ENCODE data around the gene GNG14. TPM values are rescaled to one million over a fixed set of nuclear protein-coding genes. Genes with fewer than 3 reads are reported as not detected.

The GNG14 gene
- total and polyA plus RNA-seq, 2 experiments from 2014 or later, result not detected

GRCh38 chr19:12669270-12670158 is 18.3 kb upstream of the GNG14 start:
- Histone ChIP-seq H4K20me1 (ENCODE audit: insufficient read depth, poor library complexity, severe bottlenecking) (no peaks in the 10 kb centered on the region), H3K79me2 (peaks cover 48% of the 10 kb centered on the region), H3K36me3 (replicated peaks; ENCODE audit: insufficient read depth, low read depth) (no peaks in the 10 kb centered on the region), H3K9me3 (ENCODE audit: low read depth) (no peaks in the 10 kb centered on the region), H3K4me1 (ENCODE audit: insufficient read depth) (peaks cover 14% of the 10 kb centered on the region), H3K4me2 (peak overlapping the region; percentile 98), H3K27me3 (no peaks in the 10 kb centered on the region), H3K27ac (peak overlapping the region; percentile 99), H3K9me2 (replicated peaks; ENCODE audit: insufficient read depth) (no peaks in the 10 kb centered on the region), H3K4me3 (peak overlapping the region; percentile 75), H2AFZ (peak overlapping the region; percentile 99)
- 3% methylated on average over 64 of the region's 64 CpGs for WGBS (ENCODE audit: low lambda C conversion rate, missing lambda C conversion rate)
- TF ChIP-seq CTCF (IDR thresholded peaks at IDR 0.05; ENCODE audit: poor library complexity) (no peak), EZH2 (IDR thresholded peaks at IDR 0.05; ENCODE audit: borderline replicate concordance) (no peak), EZH2phosphoT487 (IDR thresholded peaks at IDR 0.05; ENCODE audit: low read depth, severe bottlenecking, unreplicated experiment) (no peak)
- peak; percentile 87 for DNase-seq (ENCODE audit: low spot score)

- Histone ChIP-seq H3K36me3 (replicated peaks; ENCODE audit: insufficient read depth, low read depth) (no peaks in the 10 kb centered on the region), H2AFZ (no peak overlapping the region)
- 61% methylated on average over 25 of the region's 26 CpGs for WGBS (ENCODE audit: low lambda C conversion rate, missing lambda C conversion rate)
These were observed 17.5 kb upstream of the GNG14 start for GRCh38 chr19:12670159-12670928.

GRCh38 chr19:12672744-12673143 is 15.1 kb upstream of the GNG14 start:
- H3K4me3 ChIP-seq, result no peak overlapping the region
- H3K36me3 ChIP-seq (replicated peaks; ENCODE audit: insufficient read depth, low read depth), result no peaks in the 10 kb centered on the region
- H3K9me2 ChIP-seq (replicated peaks; ENCODE audit: insufficient read depth), result no peaks in the 10 kb centered on the region
- H3K79me2 ChIP-seq, result peaks cover 30% of the 10 kb centered on the region
- H3K4me2 ChIP-seq, result no peak overlapping the region
- H4K20me1 ChIP-seq (ENCODE audit: insufficient read depth, poor library complexity, severe bottlenecking), result no peaks in the 10 kb centered on the region
- no peaks in the 10 kb centered on the region for H3K9me3 ChIP-seq (ENCODE audit: low read depth)
- H3K4me1 ChIP-seq (ENCODE audit: insufficient read depth), result peaks cover 7% of the 10 kb centered on the region
- DNase-seq (ENCODE audit: low spot score), result no peak
- H3K27ac ChIP-seq, result no peak overlapping the region
- WGBS (ENCODE audit: low lambda C conversion rate, missing lambda C conversion rate), result 95% methylated on average over 9 of the region's 10 CpGs
- no peak for TF ChIP-seq CTCF (IDR thresholded peaks at IDR 0.05; ENCODE audit: poor library complexity)
- H2AFZ ChIP-seq, result no peak overlapping the region
- no peaks in the 10 kb centered on the region for H3K27me3 ChIP-seq

More at GRCh38 chr19:12670159-12670928, 17.5 kb upstream of the GNG14 start:
- Histone ChIP-seq H3K4me3 (peak overlapping the region; percentile 75), H3K4me2 (peak overlapping the region; percentile 98), H3K9me3 (ENCODE audit: low read depth) (no peaks in the 10 kb centered on the region), H3K9me2 (replicated peaks; ENCODE audit: insufficient read depth) (no peaks in the 10 kb centered on the region), H3K27ac (peak overlapping the region; percentile 99), H4K20me1 (ENCODE audit: insufficient read depth, poor library complexity, severe bottlenecking) (no peaks in the 10 kb centered on the region), H3K4me1 (ENCODE audit: insufficient read depth) (peaks cover 14% of the 10 kb centered on the region), H3K27me3 (no peaks in the 10 kb centered on the region), H3K79me2 (peaks cover 48% of the 10 kb centered on the region)
- TF ChIP-seq EZH2phosphoT487 (IDR thresholded peaks at IDR 0.05; ENCODE audit: low read depth, severe bottlenecking, unreplicated experiment), result no peak
- no peak for TF ChIP-seq EZH2 (IDR thresholded peaks at IDR 0.05; ENCODE audit: borderline replicate concordance)
- no peak for TF ChIP-seq CTCF (IDR thresholded peaks at IDR 0.05; ENCODE audit: poor library complexity)
- DNase-seq (ENCODE audit: low spot score), result no peak

Data from hepatocyte (in vitro differentiated cells).